HCT116 (cell line): Measurements from ENCODE around the gene P2RY14.

Source experiments
- EZH2 ChIP-seq: fragments of 200-600 bp; sonication (generic); IDR thresholded peaks from 2 replicates; pipeline ENCODE4 v1.6.1; 2017; ENCODE audit warnings: antibody characterized with exemption, mixed run types
- TF ChIP-seq, protein P1 (sequence below), 3 experiments: fragments of 200-600 bp in 1 of 3; sonication (generic) in 1 of 3; IDR thresholded peaks in 2 of 3; conservative IDR thresholded peaks in 1 of 3; 2 replicates each; pipeline ENCODE4 v1.5.1; 2012 to 2017; ENCODE audit warnings: low read depth in 2 of 3, low read length in 2 of 3, antibody characterized with exemption in 1 of 3, borderline replicate concordance in 1 of 3, control low read depth in 1 of 3, mild to moderate bottlenecking in 1 of 3, mixed read lengths in 1 of 3, mixed run types in 1 of 3, moderate library complexity in 1 of 3; ENCODE audit not compliant: insufficient read depth in 1 of 3

DNA sequence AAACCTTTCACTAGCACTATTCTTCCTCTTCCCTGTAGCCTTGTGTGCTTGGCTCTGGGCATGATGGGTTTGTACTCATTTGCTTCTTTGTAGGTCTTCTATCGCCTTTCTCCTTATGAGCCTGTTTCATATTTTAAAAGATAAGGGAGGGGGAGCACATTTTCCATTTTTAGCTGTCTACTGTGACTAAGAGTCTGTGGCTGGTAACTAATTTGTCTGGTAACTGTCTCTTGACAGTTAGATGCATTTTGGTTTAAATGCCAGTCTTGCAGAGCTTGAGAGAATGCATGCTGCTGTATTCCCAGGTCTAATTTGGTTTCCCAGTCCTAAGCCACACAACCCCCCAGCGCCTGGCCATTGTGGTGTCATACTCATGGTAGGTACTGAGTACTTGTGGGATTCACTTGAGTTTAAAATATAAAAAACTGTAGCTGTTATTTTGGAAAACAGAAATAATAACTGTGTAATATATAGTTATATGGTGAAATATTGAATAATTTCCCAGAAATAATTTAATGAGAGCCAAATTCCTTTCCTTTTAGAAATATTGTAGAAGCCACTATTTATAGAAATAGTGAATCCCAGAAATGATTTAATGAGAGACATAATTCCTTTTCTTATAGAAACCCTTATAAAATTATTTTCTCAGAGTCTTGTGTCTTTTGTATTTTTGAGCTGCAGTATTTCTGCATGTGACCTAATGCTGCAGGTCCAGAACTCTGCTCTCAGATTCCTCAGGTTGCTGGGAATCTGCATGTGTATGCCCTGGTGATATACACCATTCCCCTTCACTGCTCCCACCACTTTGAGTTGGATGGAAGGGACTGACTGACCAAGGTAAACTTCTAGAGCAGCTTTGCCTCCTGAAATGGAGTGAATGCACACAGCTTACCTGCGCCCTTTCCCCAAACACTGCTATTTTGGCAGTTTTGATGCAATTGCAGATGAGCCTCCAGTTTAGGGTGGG, 61.4 kb downstream of the P2RY14 start:
- TF ChIP-seq, protein P1, sequence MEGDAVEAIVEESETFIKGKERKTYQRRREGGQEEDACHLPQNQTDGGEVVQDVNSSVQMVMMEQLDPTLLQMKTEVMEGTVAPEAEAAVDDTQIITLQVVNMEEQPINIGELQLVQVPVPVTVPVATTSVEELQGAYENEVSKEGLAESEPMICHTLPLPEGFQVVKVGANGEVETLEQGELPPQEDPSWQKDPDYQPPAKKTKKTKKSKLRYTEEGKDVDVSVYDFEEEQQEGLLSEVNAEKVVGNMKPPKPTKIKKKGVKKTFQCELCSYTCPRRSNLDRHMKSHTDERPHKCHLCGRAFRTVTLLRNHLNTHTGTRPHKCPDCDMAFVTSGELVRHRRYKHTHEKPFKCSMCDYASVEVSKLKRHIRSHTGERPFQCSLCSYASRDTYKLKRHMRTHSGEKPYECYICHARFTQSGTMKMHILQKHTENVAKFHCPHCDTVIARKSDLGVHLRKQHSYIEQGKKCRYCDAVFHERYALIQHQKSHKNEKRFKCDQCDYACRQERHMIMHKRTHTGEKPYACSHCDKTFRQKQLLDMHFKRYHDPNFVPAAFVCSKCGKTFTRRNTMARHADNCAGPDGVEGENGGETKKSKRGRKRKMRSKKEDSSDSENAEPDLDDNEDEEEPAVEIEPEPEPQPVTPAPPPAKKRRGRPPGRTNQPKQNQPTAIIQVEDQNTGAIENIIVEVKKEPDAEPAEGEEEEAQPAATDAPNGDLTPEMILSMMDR (IDR thresholded peaks at IDR 0.05 in 2 of 3, conservative IDR thresholded peaks at IDR 0.05 in 1 of 3; ENCODE audit: borderline replicate concordance in 1 of 3, insufficient read depth in 1 of 3, low read depth in 2 of 3, low read length in 2 of 3): no peak
- TF ChIP-seq EZH2: no peak
